K562 (cell line): ENCODE results near the gene GCK. TPM values are rescaled to one million over a fixed set of nuclear protein-coding genes. Genes with fewer than 3 reads are reported as not detected.

ENCODE experiments used
- ARID3B ChIP-seq: fragments of 250-450 bp; sonication (Bioruptor Pico); IDR thresholded peaks from 2 replicates; pipeline ENCODE4 v1.4.0; 2020; ENCODE audit warnings: borderline replicate concordance
- E2F8 ChIP-seq: fragments of 450-650 bp; IDR thresholded peaks from 2 replicates; pipeline ENCODE4 v1.7.1; 2018; ENCODE audit warnings: mild to moderate bottlenecking, low read depth; ENCODE audit not compliant: partially characterized antibody
- FIP1L1 ChIP-seq: fragments of 200-400 bp; formaldehyde crosslinking; IDR thresholded peaks from 2 replicates; pipeline ENCODE4 v1.6.1; 2018; ENCODE audit warnings: mild to moderate bottlenecking, low read depth, low read length; ENCODE audit not compliant: poor library complexity, severe bottlenecking
- KLF6 ChIP-seq: fragments of 250-450 bp; sonication (Bioruptor Pico); IDR thresholded peaks from 2 replicates; pipeline ENCODE4 v1.4.0; 2020; ENCODE audit warnings: mild to moderate bottlenecking, moderate library complexity, borderline replicate concordance
- MAFG ChIP-seq: fragments of 450-650 bp; conservative IDR thresholded peaks from 2 replicates; pipeline ENCODE4 v1.6.1; 2016; ENCODE audit warnings: missing genetic modification characterization, missing compliant biosample characterization
- PCBP1 ChIP-seq: fragments of 200-400 bp; formaldehyde crosslinking; IDR thresholded peaks from 2 replicates; pipeline ENCODE4 v1.6.1; 2018; ENCODE audit warnings: mild to moderate bottlenecking, low read depth, low read length; ENCODE audit not compliant: poor library complexity, severe bottlenecking
- PTRF ChIP-seq: fragments of 450-650 bp; IDR thresholded peaks from 2 replicates; pipeline ENCODE4 v1.6.1; 2016; ENCODE audit warnings: mild to moderate bottlenecking, missing genetic modification characterization, missing compliant biosample characterization
- RBM22 ChIP-seq: fragments of 200-400 bp; formaldehyde crosslinking; IDR thresholded peaks from 2 replicates; pipeline ENCODE4 v1.6.1; 2018; ENCODE audit warnings: low read length, low read depth; ENCODE audit not compliant: poor library complexity, severe bottlenecking
- WHSC1 ChIP-seq: IDR thresholded peaks from one replicate; pipeline ENCODE4 v1.6.1; 2012; ENCODE audit warnings: low read length, control low read depth, inconsistent platforms
- ZBTB33 ChIP-seq: sonication (generic); formaldehyde crosslinking; IDR thresholded peaks from 2 replicates; pipeline ENCODE4 v1.8.1; 2023; ENCODE audit warnings: mild to moderate bottlenecking, missing genetic modification reagents
- ZNF398 ChIP-seq: fragments of 250-450 bp; sonication (Bioruptor Pico); IDR thresholded peaks from 2 replicates; pipeline ENCODE4 v1.8.0; 2021; ENCODE audit warnings: moderate library complexity, mild to moderate bottlenecking, inconsistent platforms
- ZNF584 ChIP-seq: fragments of 200-800 bp; sonication (Bioruptor generic); IDR thresholded peaks from 2 replicates; pipeline ENCODE4 v1.6.1; 2016; ENCODE audit warnings: low read depth, mild to moderate bottlenecking, missing genetic modification characterization, missing compliant biosample characterization
- ZNF766 ChIP-seq: fragments of 200-800 bp; sonication (Bioruptor generic); conservative IDR thresholded peaks from 2 replicates; pipeline ENCODE4 v1.6.1; 2016; ENCODE audit warnings: missing genetic modification characterization, missing compliant biosample characterization
- polyA plus RNA-seq, 8 experiments: library from polyadenylated mRNA; depleted of rRNA in 4 of 8; stranded (reverse) in 5 of 8; unstranded in 3 of 8; fragments of >200 nt; fragmentation: Nextera tagmentation in 2 of 8; fragmentation: Illumina TruSeq in 1 of 8; extraction: Ambion mirVana in 2 of 8; extraction: Trizol in 1 of 8; gene quantifications; 2 replicates each; pipeline versions ENCODE4 v1.2.1 to v1.2.3, GENCODE V29; 2011 to 2014; ENCODE audit warnings: inconsistent platforms in 1 of 8, missing spikeins in 1 of 8
- total RNA-seq, 7 experiments: library from RNA; depleted of rRNA in 6 of 7; stranded (reverse); fragments of >200 nt in 6 of 7; fragmentation: Illumina TruSeq in 2 of 7; extraction: Trizol in 2 of 7; gene quantifications; 2 replicates each; pipeline versions ENCODE4 v1.2.1 to v1.2.3, GENCODE V29; 2011 to 2021; ENCODE audit warnings: low replicate concordance in 1 of 7

The GCK gene
- total and polyA plus RNA-seq, 9 of the 15 experiments (the other 6 are each of a cell fraction or from before 2014, with no cell fraction given), result 0.11 to 0.55 (median 0.16) TPM; not detected in 3

- TF ChIP-seq ARID3B (CRISPR knock-in tag), result no peak
- TF ChIP-seq MAFG (tag), result peak; percentile 48
- no peak for TF ChIP-seq ZNF766 (CRISPR knock-in tag)
- TF ChIP-seq RBM22, result no peak
- no peak for TF ChIP-seq E2F8
- no peak for TF ChIP-seq KLF6 (CRISPR knock-in tag)
- TF ChIP-seq ZBTB33 (CRISPR knock-in tag), result no peak
- TF ChIP-seq WHSC1, result no peak
- TF ChIP-seq PCBP1, result no peak
- TF ChIP-seq ZNF398 (CRISPR knock-in tag), result no peak
- TF ChIP-seq PTRF, result no peak
- peak; percentile 34; the same call in 1 of the 2 replicates for TF ChIP-seq ZNF584 (CRISPR knock-in tag)
- TF ChIP-seq FIP1L1, result no peak
Measured at GRCh38 chr7:44147026-44147991, 41.9 kb downstream of the GCK start (continued).
